ENCODE data around the gene RAB11A.

DNA sequence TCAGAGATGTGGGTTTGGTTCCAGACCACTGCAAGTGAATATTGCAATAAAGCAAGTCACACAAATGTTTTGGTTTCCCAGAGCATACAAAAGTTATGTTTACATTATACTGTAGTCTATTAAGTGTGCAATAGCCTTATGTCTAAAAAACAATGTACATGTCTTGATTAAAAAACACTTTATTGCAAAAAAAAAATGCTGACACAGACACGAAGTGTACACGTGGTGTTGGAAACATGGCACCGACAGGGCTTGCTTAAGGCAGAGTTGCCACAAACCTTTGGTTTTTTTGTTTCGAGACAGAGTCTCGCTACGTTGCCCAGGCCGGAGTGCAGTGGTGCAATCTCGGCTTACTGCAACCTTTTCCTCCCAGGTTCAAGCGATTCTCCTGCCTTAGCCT is 50.1 kb downstream of the RAB11A start:
- no peak for TF ChIP-seq EZH2 (IDR thresholded peaks at IDR 0.05)
- TF ChIP-seq FOXP2 (optimal IDR thresholded peaks at IDR 0.05; ENCODE audit: control extremely low read depth, extremely low read length, insufficient read depth): no peak

Measured in SK-N-MC (cell line).